ENCODE data around the gene HYLS1.
A peak's percentile ranks its signal among the peaks of the same experiment; 100 is the strongest.
"Not testable (repeated sequence)": the region's sequence is repeated elsewhere in the genome, so short reads cannot be mapped to it uniquely, and the experiment has no call there.

The HYLS1 gene

GRCh38 chr11:125887373-125888324 is at the start of gene HYLS1:
Gene HYLS1, plus strand, starts transcription at chr11:125887668. Its CDS starts 11,701 bp downstream, at chr11:125899369.
- H3K4me3 ChIP-seq (ENCODE audit: low read depth, low read length), result peak within 1 kb of the TSS; percentile 84

GRCh38 chr11:125842321-125842948 is 45.0 kb upstream of the HYLS1 start:
- no peak overlapping the region for H3K4me3 ChIP-seq (ENCODE audit: low read depth, low read length)

- H3K4me3 ChIP-seq (ENCODE audit: low read depth, low read length), result no peak overlapping the region
These were observed 41.3 kb upstream of the HYLS1 start for GRCh38 chr11:125846188-125846587.

- H3K4me3 ChIP-seq (ENCODE audit: low read depth, low read length), result not testable (repeated sequence)
These were observed 29.8 kb upstream of the HYLS1 start for GRCh38 chr11:125857670-125858069.

- H3K4me3 ChIP-seq (ENCODE audit: low read depth, low read length), result not testable (repeated sequence)
These were observed 24.7 kb upstream of the HYLS1 start for GRCh38 chr11:125862786-125863185.

- not testable (repeated sequence) for H3K4me3 ChIP-seq (ENCODE audit: low read depth, low read length)
These were observed 22.1 kb upstream of the HYLS1 start for GRCh38 chr11:125865354-125865753.

- H3K4me3 ChIP-seq (ENCODE audit: low read depth, low read length), result no peak overlapping the region
These were observed 17.9 kb upstream of the HYLS1 start for GRCh38 chr11:125869521-125869920.

GRCh38 chr11:125871391-125872137 is 15.9 kb upstream of the HYLS1 start:
- no peak overlapping the region for H3K4me3 ChIP-seq (ENCODE audit: low read depth, low read length)

- no peak overlapping the region for H3K4me3 ChIP-seq (ENCODE audit: low read depth, low read length)
These were observed 15.4 kb upstream of the HYLS1 start for GRCh38 chr11:125872138-125872491.

GRCh38 chr11:125873881-125874555 is 13.4 kb upstream of the HYLS1 start:
- no peak overlapping the region for H3K4me3 ChIP-seq (ENCODE audit: low read depth, low read length)

- H3K4me3 ChIP-seq (ENCODE audit: low read depth, low read length), result no peak overlapping the region
These were observed 12.8 kb upstream of the HYLS1 start for GRCh38 chr11:125874556-125875124.

- no peak overlapping the region for H3K4me3 ChIP-seq (ENCODE audit: low read depth, low read length)
These were observed 6.2 kb upstream of the HYLS1 start for GRCh38 chr11:125881291-125881690.

- no peak overlapping the region for H3K4me3 ChIP-seq (ENCODE audit: low read depth, low read length)
These were observed 4.1 kb upstream of the HYLS1 start for GRCh38 chr11:125883375-125883774.

- H3K4me3 ChIP-seq (ENCODE audit: low read depth, low read length), result no peak overlapping the region
These were observed 483 bp upstream of the HYLS1 start for GRCh38 chr11:125886997-125887372.

- no peak overlapping the region for H3K4me3 ChIP-seq (ENCODE audit: low read depth, low read length)
These were observed 3.1 kb downstream of the HYLS1 start for GRCh38 chr11:125890447-125891100.

GRCh38 chr11:125892071-125892470 is 4.6 kb downstream of the HYLS1 start:
- H3K4me3 ChIP-seq (ENCODE audit: low read depth, low read length), result no peak overlapping the region

- H3K4me3 ChIP-seq (ENCODE audit: low read depth, low read length), result no peak overlapping the region
These were observed 5.5 kb downstream of the HYLS1 start for GRCh38 chr11:125892994-125893393.

GRCh38 chr11:125901872-125902271 is 14.4 kb downstream of the HYLS1 start:
- no peak overlapping the region for H3K4me3 ChIP-seq (ENCODE audit: low read depth, low read length)

- peak overlapping the region; percentile 93 for H3K4me3 ChIP-seq (ENCODE audit: low read depth, low read length)
These were observed 14.9 kb downstream of the HYLS1 start for GRCh38 chr11:125902277-125902926.
